AG20443 (cell line): ENCODE data around the gene PCYT2.

Experiments used
- DNase-seq: peaks from one replicate; pipeline ENCODE4 v3.0.0; 2012; ENCODE audit warnings: low spot score, mixed read lengths

Gene PCYT2

DNA sequence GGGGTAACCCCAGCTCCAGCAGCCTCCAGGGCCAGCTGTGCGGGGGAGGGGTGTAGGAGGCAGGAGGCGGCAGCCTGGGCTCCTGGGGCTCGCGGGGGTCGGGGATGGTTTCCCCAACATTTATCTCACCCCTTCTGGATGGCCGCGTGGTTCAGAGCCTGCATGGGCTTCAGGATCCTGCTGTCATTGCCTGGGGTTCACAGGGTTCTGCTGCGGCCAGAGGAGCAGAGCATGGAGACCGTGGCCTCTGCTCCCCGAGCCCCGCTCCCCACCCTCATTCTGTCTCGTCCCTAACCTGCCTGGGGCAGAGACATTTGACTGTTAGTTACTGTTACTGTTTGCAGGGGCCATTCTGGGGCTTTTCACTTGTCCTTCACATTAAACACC, 31.0 kb upstream of the PCYT2 start:
- no peak for DNase-seq

DNA sequence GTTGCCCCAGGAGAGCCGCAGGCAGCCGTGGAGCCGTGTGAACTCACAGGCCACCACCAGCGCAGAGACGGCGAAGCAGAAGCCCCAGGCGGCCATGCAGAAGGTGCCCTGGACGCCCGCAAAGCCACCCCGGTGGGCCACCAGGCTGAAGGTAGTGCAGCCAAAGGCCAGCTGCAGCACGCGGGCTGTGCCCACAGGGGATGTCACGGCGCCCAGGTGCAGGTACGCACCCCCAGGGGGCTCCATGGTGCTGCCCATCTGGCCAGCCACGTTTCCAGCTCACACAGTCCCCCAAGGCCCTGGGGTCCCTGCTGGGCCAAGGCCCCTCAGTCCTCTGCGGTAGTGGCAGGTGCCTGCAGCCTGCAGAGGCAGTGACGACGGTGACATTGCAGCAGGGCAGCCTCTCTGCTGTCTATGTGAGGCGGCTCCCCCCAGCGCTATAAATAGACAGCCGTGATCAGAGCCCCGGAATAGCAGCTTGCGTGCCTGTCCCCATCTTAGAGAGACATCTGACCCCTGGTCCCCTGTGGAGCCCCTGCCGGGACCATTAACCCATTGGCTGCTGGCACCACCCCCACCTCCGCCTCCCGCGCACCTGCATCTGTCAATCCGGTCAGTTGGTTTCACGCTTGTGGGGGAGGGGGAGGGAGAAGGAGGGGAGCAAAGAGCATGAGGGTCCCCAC, 30.4 kb upstream of the PCYT2 start:
- DNase-seq, result no peak

DNA sequence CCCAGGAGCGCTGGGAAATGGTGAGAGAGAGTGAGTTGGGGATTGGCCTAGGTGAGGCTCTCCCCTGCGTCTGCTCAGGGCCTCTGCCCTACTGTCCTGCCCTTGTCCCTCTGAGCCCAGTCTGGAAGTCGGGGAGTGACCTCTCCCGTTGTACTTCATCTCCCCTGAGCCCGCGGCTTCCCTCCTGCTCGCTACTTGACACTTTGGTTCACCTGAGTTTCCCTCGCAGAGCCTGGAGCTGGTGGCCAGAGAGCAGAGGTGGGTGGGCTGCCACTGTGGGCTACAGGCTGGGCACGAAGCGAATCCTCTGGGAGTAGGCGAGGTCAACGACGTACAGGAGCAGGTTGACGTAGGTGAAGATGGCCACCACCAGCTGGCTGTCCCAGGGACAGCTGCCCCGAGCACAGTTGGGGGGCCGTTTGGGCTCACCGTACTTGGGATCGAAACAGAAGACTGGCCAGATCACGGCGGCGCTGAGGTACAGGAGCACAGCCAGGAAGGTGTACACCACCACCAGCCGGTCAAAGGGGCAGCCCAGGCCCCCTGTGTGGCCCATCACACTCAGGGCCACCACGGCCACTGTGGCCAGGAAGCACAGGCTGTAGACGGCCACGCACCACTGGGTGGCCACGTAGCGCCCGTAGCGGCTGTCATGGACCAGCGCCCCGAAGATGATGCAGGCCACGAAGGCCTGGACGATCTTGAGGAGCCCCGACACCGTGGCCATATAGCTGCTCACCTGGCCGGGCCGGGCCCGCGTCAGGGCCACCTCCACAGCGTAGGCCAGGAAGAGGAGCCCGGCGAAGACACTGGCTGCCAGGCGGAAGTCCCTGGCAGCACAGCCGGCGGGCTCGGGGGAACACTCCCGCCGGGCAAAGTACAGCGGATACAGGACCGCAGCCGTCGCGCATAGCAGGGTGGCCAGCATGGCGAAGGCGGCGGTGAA, 29.6 kb upstream of the PCYT2 start:
- no peak for DNase-seq

DNA sequence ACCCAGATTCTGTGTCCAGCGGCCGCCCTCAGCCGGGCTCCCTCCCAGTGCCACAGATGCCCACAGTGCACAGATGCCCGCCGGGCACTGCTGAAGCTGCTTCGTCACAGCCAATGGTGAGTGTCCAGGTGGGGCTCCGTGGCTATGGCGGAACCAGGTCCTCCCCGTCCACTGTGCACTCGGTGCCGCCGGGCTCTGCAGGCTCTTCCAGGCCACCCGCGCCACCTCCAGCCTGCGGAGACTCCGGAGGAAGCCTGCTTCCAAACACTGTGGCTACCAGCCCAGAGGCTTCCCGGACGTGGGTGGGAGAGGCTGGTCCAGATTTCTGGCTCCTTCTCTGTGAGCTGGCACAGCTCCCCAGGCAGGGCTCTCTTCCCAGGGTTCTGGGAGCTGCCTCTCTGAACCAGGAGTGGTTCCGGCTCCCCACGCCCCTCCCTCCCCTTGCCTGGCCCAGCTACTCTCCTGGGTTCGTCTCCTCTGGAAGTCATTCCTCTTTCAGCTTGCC, 28.7 kb upstream of the PCYT2 start:
- DNase-seq, result peak; percentile 66

DNA sequence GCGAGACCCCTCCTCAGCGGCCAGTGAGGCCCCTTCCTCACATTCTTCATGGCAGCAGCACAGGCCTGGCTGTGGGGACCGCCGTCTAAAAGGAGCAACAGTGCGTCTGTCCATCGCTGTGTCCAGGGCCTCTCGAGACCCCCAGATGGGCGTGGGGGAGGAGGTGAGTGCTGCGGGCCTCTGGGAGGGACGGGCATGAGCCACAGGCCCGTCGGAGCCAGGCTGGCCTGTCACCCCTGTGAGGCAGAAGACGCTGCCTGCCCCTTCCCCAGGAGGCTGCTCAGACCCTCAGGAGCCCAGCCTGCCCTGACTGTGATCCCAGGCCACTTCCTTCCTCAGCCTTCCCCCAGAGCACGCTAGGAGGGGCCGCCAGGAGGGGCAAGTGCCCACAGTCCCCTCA, 28.0 kb upstream of the PCYT2 start:
- no peak for DNase-seq

DNA sequence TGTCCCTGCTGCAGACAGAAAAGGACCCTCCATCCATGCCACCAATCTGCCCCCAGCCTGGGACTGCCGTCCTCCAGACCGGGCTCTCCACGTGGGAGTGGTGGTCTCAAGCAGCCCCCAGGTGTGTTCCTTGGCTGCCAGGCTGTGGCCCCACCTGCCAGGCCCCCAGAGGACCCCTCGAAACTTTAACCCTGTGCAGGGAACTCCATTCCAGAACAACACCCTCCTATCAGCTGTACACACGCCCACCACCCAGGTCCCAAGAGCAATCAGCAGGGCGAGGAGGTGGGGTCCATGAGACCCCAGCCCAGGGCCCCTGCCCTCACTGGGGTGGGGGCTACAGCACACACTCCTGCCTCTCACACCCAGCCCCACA, 24.5 kb upstream of the PCYT2 start:
- DNase-seq, result no peak

DNA sequence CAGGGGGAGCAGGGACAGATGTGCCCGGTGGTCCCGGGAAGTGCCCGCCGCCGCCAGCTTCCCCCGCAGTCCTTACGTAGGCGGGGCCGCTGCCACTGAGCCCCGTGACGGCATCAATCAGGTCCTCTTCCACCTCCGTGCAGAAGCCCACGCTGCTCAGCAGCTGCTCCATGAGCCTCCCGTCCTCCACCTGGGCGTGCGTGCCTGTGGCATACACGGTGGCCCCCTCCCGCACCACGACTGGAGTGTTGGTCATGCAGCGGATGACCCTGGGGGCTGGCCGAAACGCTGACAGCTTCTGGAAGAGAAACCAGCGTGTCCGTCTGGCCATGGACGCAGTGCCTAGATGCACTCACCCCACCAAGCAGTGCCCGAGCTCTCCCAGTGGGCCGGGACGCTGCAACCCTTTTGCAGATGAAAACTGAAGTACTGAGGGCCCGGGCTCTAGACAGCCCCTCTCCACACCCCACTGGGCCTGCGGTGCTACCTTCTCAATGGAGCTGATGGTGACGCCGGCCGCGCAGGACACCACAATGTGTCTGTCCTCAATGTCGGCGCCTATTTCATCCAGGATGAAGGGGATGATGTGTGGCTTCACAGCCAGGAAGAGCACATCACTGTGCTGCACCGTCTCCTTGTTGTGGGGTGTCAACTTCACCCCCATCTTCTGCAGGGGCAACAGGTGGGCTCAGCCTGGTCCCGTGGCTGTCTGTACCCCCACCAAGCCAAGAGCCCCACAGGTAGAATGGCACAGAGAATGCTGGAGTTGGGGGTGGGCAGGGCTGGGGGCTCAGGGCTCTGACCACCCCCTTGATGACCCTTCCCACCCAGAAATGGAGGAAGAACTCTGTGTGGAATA, 23.9 kb upstream of the PCYT2 start:
- DNase-seq, result no peak

DNA sequence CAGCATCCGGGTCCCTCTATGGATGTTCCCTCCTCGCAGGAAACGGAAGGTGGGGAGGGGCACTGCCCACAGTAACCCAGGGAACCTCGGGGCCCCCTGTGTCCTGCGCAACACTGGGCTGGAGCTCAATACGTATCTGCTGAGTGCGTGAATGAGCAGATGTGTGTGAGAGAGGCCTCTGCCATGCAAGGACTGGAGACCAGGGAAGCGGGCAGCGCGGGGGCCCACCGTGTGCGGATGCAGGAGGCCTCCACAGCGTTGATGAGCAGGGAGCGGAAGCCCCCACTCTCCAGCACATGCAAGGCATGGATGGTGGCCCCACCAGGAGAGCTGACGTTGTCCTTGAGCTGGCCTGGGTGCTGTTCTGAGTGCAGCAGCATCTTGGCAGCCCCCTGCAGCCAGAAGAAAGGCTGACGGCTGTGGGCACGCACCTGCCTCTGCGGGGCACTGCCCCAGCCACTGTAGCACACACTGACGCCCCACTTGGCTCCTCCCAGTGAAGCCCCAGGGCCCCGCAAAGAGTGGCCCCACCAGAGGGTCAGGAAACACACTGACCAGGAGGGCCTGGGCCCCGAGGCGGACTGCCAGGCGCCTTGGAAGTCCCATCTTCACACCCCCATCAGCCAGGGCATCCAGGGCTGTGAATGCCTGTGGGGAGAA, 23.0 kb upstream of the PCYT2 start:
- no peak for DNase-seq

DNA sequence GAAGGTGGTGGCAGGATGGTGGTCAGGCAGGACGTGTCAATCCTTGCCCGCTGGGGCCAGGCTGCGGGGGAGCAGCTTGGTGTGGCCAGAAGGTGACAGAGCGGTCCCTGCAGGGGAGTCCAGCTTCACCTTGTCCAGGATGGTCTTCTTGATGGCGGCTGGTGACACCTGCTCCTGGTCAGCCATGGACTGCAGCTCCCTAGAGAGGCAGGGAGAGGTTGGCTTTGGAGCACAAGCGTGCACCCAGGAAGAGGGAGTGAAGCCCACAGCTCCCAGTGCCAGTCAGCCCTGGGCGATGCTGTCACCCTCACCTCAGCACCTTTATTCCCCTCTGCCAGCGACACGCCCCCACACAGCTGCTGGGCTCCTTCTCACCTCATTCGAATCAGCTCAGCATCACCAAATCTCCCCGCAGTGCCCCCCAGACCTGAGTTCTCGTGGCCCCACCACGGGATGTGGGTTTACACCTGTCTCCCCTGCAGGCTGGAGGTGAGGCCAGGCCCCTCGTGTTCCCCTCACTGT, 22.0 kb upstream of the PCYT2 start:
- DNase-seq, result no peak

DNA sequence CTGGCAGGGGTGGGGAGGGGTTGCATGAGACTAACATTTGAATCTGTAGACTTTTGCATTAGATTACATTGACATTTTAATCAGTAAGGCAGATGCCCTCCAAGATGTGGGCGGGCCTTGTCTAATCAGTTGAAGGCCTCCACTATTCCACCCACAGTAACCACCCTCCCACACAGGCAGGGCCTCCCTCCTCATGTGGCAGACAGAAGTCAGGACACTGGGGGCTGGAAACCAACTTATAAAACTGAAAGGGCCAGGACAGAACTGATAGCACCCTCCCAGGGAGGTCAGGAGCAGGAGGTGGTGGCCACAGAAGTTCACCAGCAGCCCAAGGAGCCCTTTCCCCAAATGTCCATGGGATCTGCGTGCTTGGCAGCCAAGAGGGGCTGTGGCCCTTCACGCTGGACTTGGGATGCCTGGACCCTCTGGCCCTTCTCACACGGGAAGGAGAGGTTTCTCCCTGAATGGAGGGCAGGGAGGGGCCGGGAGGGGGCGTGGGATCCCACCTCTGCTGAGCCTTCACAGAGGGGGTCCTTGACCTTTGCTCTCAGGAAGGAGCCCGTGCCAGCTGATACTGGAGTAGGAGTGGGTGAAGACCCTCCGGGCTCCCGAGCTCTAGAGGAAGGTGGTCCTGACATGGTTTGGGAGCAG, 21.3 kb upstream of the PCYT2 start:
- DNase-seq, result no peak

DNA sequence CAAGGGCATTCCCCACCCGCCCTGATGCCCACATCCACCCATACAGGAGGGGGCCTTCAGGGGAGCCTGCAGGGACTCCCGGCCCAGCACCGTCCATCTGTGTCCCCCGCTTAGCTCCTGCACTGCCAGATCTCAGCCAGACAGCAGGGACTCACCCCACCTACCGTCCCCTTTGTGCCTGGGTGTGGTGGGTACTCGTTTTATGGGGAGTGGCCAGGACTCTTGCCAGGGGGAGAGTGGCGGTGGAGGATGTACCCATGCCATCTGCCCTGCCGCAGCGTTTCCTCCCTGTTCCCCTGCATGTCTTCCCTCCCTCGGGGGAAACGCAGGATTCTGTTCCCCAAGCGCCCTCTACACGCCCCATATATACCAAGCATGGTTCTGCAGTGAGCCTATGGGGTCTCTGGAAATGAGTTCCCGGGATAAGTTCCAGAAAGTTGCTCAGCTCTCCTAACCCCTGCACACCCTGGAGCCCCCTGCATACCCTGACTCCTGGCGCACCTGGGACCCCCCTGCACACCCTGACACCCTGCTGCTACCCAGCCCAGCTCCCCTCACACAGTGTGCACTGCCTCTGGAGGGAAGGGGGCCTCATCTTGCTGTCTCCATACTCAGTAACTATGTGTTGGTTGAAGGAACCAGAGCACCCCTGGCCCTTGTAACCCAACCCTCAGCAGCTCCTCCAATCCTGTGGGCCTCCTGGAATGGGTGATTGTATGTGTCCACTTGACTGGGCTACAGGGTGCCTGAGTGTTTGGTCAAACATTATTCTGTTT, 20.5 kb upstream of the PCYT2 start:
- DNase-seq, result no peak

DNA sequence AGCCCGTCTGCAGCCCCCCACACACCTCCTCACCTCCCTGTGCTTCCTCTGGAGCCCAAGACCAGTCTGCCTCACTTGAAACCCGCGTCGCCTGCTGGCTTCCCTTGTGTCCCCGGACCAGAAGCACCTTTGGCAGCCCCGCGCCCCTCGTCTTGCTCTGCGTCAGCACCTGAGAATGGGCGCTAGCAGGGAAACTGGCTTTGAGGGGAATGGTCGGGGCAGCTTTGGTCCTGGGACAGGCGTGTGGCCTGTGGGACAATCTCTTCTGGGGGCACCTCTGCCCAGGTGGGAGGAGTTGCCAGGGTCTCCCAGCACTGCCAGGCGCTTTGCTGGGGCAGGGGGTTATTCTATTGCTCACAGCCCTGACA, 20.0 kb upstream of the PCYT2 start:
- DNase-seq, result no peak

DNA sequence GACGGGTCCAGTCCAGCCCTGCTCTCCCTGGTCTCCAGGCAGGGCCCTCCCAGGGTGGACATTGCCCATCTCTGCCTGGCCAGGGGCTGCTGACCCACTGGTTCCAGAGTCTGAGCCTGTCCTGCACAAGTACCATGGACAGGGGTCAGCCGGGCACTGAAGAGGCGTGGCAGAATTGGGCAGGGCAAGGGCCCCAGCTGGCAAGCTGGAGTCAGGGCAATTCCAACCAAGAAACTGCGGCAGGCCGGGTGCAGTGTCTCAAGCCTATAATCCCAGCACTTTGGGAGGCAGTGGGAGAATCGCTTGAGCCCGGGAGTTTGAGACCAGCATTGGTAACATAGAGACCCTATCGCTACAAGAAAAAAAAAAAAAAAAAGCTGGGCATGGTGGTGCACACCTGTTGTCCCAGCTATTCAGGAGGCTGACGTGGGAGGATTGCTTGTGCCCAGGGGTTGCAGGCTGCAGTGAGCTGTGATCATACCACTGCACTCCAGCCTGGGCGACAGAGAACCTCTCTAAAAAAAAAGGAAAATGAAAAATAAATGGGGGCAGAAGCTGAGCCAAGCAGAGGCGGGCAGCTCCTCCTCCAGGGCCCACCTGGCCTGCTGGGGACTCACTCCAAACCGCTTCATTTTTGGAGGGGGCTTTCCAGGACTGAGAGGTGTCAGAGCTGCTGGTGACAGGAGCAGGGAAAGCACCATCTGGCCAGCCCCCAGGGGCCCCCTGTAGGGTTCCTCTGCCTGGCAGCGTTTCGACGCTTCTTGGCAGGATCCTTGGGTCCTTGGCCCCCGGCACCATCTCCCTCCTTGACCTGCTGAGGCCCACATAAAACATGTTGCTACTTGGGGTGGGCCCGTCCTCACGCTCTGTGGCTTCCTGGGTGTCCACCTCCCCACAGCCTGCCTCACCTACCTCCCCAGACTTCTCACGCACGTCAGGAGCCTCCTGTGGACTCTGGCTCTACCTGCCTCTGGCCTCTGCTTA, 19.2 kb upstream of the PCYT2 start:
- no peak for DNase-seq

DNA sequence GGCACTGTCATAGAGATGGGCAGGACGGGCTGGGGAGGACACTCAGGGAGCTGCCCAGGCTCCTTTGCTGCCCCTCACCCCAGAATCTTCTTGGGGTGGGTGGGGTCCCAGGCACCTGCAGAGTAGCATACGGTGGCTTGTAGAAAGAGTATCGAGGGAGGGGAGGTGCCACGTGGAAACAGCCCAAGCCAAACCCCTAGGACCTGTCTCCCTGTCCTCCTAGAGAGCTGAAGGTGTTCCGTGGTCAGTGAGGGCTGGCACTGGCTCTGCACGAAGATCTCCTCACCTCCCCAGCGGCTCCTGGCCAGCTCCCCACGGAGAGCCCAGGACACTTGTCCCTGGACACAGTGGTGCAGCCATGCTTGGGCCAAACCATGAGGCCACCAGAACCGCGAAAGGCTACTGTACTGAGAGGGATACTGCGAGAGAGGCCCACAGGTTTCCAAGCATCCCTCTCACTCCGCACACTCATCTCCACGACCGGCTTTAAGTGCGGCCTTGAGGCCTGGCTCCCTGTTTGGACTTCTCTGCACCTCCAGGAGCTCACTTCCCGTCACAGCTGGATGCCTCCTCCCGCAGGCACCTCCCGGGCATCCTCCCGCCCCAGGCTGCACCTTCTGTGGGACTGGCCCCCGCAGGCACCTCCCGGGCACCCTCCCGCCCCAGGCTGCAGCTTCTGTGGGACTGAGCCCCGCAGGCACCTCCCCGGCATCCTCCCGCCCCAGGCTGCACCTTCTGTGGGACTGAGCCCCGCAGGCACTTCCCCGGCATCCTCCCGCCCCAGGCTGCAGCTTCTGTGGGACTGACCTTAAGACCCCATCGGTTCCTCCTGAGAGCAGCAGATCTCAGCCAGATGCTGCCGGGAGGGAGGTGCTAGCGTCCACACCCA, 18.3 kb upstream of the PCYT2 start:
- no peak for DNase-seq

DNA sequence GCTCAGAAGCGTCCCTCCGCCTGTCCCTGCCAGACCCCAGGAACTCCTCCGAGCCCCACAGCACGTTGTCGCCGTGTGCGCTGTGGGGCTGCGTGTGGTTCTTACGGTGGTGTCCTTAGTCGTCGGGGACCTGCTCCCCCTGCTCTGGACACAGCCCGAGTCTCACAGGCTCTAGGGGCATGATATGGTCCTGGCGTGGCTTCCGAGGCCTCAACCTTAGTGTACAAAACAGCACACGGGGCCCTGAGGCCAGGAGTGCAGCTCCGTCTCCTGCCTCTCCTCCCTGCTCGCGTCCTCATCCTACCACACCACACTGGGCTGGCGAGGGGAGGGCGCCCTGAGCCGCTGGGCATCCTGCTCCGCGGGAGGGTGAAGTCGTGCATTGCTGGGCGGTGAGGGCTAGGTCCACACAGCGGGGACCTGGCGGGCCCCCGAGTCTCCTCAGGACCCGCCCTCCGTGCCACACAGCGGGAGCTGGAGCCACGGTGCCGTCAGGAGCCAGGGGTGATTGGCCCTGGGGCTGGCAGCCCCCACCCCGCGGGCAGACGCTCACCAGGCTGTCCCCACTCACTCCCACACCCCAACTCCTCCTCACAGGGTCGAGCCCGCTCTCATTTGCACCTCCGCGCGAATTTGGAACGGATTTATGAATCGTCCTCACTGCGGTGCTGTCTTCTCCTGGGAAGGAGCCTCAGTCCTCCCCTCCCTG, 17.5 kb upstream of the PCYT2 start:
- DNase-seq, result no peak

DNA sequence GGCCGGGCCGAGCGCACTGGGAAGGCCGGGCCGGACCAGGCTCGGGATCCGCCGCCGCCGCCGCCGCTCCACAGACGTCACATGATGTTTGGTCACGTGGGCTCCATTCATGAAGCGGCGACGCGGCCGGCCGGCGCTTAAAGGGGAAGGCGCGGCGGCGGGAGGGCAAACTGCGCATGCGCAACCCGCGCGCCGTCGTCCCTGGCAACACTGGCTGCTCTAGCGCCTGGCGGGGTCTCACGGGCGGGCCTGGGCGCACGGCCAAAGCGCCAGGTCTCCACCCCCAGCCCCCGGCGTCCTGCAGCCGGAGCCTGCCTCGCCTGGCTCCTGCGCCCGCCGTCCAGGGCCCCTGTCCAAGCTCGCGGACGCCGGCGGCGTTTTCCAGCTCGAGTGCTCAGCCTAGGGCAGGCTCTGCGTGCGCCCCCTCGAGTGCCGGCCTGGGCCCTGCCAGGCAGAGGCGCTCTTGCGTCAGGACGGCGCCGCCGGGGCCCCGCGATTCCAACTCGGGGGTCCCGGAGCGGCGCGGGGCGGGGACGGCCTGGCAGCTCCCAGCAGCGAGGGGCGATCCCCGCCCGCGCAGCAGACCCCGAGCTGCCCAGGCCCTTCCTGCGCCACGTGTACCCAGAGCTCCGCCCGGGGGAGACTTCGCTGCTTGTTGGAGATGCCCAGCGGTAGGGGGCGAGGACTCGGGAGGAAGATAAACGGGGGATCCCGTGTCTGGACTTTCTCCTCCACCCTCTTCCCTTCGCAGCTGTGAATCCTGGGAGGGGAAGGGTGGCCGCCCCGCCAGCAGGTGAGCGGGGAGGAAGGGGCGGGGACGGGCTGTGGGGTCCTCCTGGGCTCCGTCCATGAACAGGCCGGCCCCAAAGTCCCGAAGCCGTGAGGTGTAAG, 16.7 kb upstream of the PCYT2 start, which contains the start of gene MAFG:
Gene MAFG, minus strand, starts transcription at position 83 of the 891 bp plus-strand sequence. CDS start 4,550 bp downstream, outside the sequence.
- peak; percentile 97 for DNase-seq
